ENCODE measurements around the gene NLK. TPM values are rescaled to one million over a fixed set of nuclear protein-coding genes. Genes with fewer than 3 reads are reported as not detected.

NLK gene
- total and polyA plus RNA-seq, 2 of the 4 experiments (the other 2 are of a cell fraction), result 15.3 to 23.3 TPM

GRCh38 chr17:28151001-28151400 lies 108.5 kb downstream of the NLK start:
- dilution Hi-C loops (cut with HindIII; ENCODE audit: low sequenced_read_pairs, unreplicated experiment), result no loop called here
- 100% methylated on average over 1 of the region's 1 CpG; no CpG with 5 or more reads in 1 of the 2 experiments for WGBS, 2 experiments (ENCODE audit: extremely low coverage in 2 of 2, insufficient read length in 1 of 2)

More at GRCh38 chr17:28151001-28151400, 108.5 kb downstream of the NLK start:
- Histone ChIP-seq H3K4ac (ENCODE audit: low read depth, low read length) (no peak overlapping the region), H3K4me3 (ENCODE audit: insufficient read depth, low read depth, low read length) (no peak overlapping the region), H3K14ac (replicated peaks; ENCODE audit: low read depth, low read length) (no peak overlapping the region), H3K23ac (ENCODE audit: low read depth, low read length) (no peak overlapping the region), H4K8ac (ENCODE audit: low read depth in 2 of 2, low read length in 2 of 2) (no peak overlapping the region), H3K27ac (ENCODE audit: insufficient read depth, low read length) (no peak overlapping the region), H3K36me3 (ENCODE audit: control insufficient read depth, insufficient read depth, low read length) (no peaks in the 10 kb centered on the region), H3K18ac (ENCODE audit: low read depth, low read length) (no peak overlapping the region), H2BK5ac (ENCODE audit: low read depth, low read length, poor library complexity, severe bottlenecking) (no peak overlapping the region), H3K27me3 (ENCODE audit: control insufficient read depth, insufficient read depth, low read length) (no peaks in the 10 kb centered on the region), H2BK20ac (ENCODE audit: low read depth, low read length) (no peak overlapping the region), H2AFZ (replicated peaks; ENCODE audit: low read length, poor library complexity) (no peak overlapping the region), H2AK9ac (replicated peaks; ENCODE audit: low read depth, low read length, poor library complexity) (no peak overlapping the region), H3K9me3 (ENCODE audit: control insufficient read depth, insufficient read depth, low read length) (no peaks in the 10 kb centered on the region), H3K79me1 (ENCODE audit: low read depth in 1 of 2, low read length in 2 of 2) (0 out of 4 replicates have a peak, but pooled peaks cover 0 to 14% of the 10 kb centered on the region in 2 experiments), H3K4me2 (ENCODE audit: low read depth, low read length) (no peak overlapping the region), H3K9ac (ENCODE audit: low read depth, low read length) (no peak overlapping the region), H2BK15ac (ENCODE audit: low read depth, low read length) (no peak overlapping the region), H3K56ac (ENCODE audit: extremely low read depth, insufficient read depth, low read length) (no peak overlapping the region), H3K9me1 (ENCODE audit: insufficient read depth, low read length) (0 out of 2 replicates have a peak, but pooled peaks cover 2% of the 10 kb centered on the region), H2AK5ac (ENCODE audit: low read depth, low read length) (no peak overlapping the region), H3K4me1 (ENCODE audit: control insufficient read depth, insufficient read depth, low read length) (peaks cover 4% of the 10 kb centered on the region), H2BK120ac (ENCODE audit: low read depth, low read length) (no peak overlapping the region), H4K91ac (ENCODE audit: insufficient read depth, low read depth, low read length) (no peak overlapping the region), H4K20me1 (ENCODE audit: insufficient read depth, low read length) (no peaks in the 10 kb centered on the region), H4K5ac (ENCODE audit: low read depth, low read length) (no peak overlapping the region)
- intact Hi-C loops (cut with micrococcal nuclease), result no loop called here
- ATAC-seq (ENCODE audit: low read depth) (no peak), DNase-seq (no peak)
- POLR2A ChIA-PET (ENCODE audit: unreplicated experiment), result no interaction called here
- no peak for TF ChIP-seq MAFK (IDR thresholded peaks at IDR 0.05; ENCODE audit: low read depth, low read length)
- TF ChIP-seq MXI1 (IDR thresholded peaks at IDR 0.05; ENCODE audit: borderline replicate concordance, low read depth, low read length), result no peak
- TF ChIP-seq RAD21 (IDR thresholded peaks at IDR 0.05; ENCODE audit: low read length), result no peak
- no peak for TF ChIP-seq ELK1 (IDR thresholded peaks at IDR 0.05; ENCODE audit: borderline replicate concordance, low read depth, low read length)
- no peak for TF ChIP-seq CEBPB (IDR thresholded peaks at IDR 0.05; ENCODE audit: low read depth, low read length)
- TF ChIP-seq POLR2A (IDR thresholded peaks at IDR 0.05; ENCODE audit: low read depth, low read length), result no peak
- TF ChIP-seq SMC3 (IDR thresholded peaks at IDR 0.05; ENCODE audit: low read depth, low read length), result no peak
- TF ChIP-seq RFX5 (IDR thresholded peaks at IDR 0.05; ENCODE audit: low read depth, low read length), result no peak
- TF ChIP-seq CHD1 (IDR thresholded peaks at IDR 0.05; ENCODE audit: low read depth, low read length), result no peak
- no peak for TF ChIP-seq RCOR1 (IDR thresholded peaks at IDR 0.05; ENCODE audit: insufficient replicate concordance, low read length)
- TF ChIP-seq CTCF (conservative IDR thresholded peaks at IDR 0.05; ENCODE audit: low read depth, low read length), result no peak
- TF ChIP-seq USF2 (IDR thresholded peaks at IDR 0.05; ENCODE audit: low read depth, low read length), result no peak
- TF ChIP-seq BHLHE40 (IDR thresholded peaks at IDR 0.05; ENCODE audit: low read depth, low read length), result no peak
- TF ChIP-seq FOS (IDR thresholded peaks at IDR 0.05; ENCODE audit: low read depth, low read length), result no peak
- TF ChIP-seq NFE2L2 (IDR thresholded peaks at IDR 0.05; ENCODE audit: low read depth, low read length), result no peak
- no peak for TF ChIP-seq MAZ (IDR thresholded peaks at IDR 0.05; ENCODE audit: borderline replicate concordance, low read depth, low read length)
- CTCF ChIA-PET, result interaction anchor here (1.0 kb wide), 1 partner anchor 9 kb away, joined by 3 read pairs; no protein-coding TSS in a partner anchor
- BruUV-seq (replicated peaks), result no TSS peak
- in situ Hi-C loops (cut with MboI; ENCODE audit: low sequenced_read_pairs), result no loop called here

Measured in IMR-90 (cell line).